ENCODE measurements around the gene ACSF3. TPM values are rescaled to one million over a fixed set of nuclear protein-coding genes. Genes with fewer than 3 reads are reported as not detected.

The ACSF3 gene
- total and polyA plus RNA-seq, 2 of the 4 experiments (the other 2 are of a cell fraction): 9.5 to 14.2 TPM

- Histone ChIP-seq H3K18ac (ENCODE audit: low read depth, low read length) (no peak overlapping the region), H3K9ac (ENCODE audit: low read depth, low read length) (no peak overlapping the region), H3K4me1 (ENCODE audit: control insufficient read depth, insufficient read depth, low read length) (no peaks in the 10 kb centered on the region), H3K27me3 (ENCODE audit: control insufficient read depth, insufficient read depth, low read length) (no peaks in the 10 kb centered on the region), H3K14ac (replicated peaks; ENCODE audit: low read depth, low read length) (no peak overlapping the region), H2BK15ac (ENCODE audit: low read depth, low read length) (no peak overlapping the region), H2AFZ (replicated peaks; ENCODE audit: low read length, poor library complexity) (no peak overlapping the region), H3K23ac (ENCODE audit: low read depth, low read length) (no peak overlapping the region), H2BK5ac (ENCODE audit: low read depth, low read length, poor library complexity, severe bottlenecking) (no peak overlapping the region), H2BK20ac (ENCODE audit: low read depth, low read length) (no peak overlapping the region), H3K4me3 (ENCODE audit: insufficient read depth, low read depth, low read length) (no peak overlapping the region), H2BK120ac (ENCODE audit: low read depth, low read length) (no peak overlapping the region), H3K36me3 (ENCODE audit: control insufficient read depth, insufficient read depth, low read length) (peaks cover 35% of the 10 kb centered on the region), H3K27ac (ENCODE audit: insufficient read depth, low read length) (no peak overlapping the region), H3K9me1 (ENCODE audit: insufficient read depth, low read length) (no peaks in the 10 kb centered on the region), H4K5ac (ENCODE audit: low read depth, low read length) (no peak overlapping the region), H3K4me2 (ENCODE audit: low read depth, low read length) (no peak overlapping the region), H4K20me1 (ENCODE audit: insufficient read depth, low read length) (no peaks in the 10 kb centered on the region), H3K4ac (ENCODE audit: low read depth, low read length) (no peak overlapping the region), H4K91ac (ENCODE audit: insufficient read depth, low read depth, low read length) (no peak overlapping the region), H3K9me3 (ENCODE audit: control insufficient read depth, insufficient read depth, low read length) (no peaks in the 10 kb centered on the region), H3K56ac (ENCODE audit: extremely low read depth, insufficient read depth, low read length) (no peak overlapping the region), H2AK5ac (ENCODE audit: low read depth, low read length) (no peak overlapping the region), H2AK9ac (replicated peaks; ENCODE audit: low read depth, low read length, poor library complexity) (no peak overlapping the region), H3K79me1 (ENCODE audit: low read depth in 1 of 2, low read length in 2 of 2) (0 out of 4 replicates have a peak, but pooled peaks cover 0 to 2% of the 10 kb centered on the region in 2 experiments), H4K8ac (ENCODE audit: low read depth in 2 of 2, low read length in 2 of 2) (no peak overlapping the region)
- no TSS peak for BruUV-seq (replicated peaks)
- in situ Hi-C loops (cut with MboI; ENCODE audit: low sequenced_read_pairs): no loop called here
- DNase-seq (no peak), ATAC-seq (ENCODE audit: low read depth) (no peak)
- intact Hi-C loops (cut with micrococcal nuclease): no loop called here
- 89% methylated on average over 5 of the region's 12 CpGs; no CpG with 5 or more reads in 1 of the 2 experiments for WGBS, 2 experiments (ENCODE audit: extremely low coverage in 2 of 2, insufficient read length in 1 of 2)
- dilution Hi-C loops (cut with HindIII; ENCODE audit: low sequenced_read_pairs, unreplicated experiment): no loop called here
- POLR2A ChIA-PET (ENCODE audit: unreplicated experiment): no interaction called here
- CTCF ChIA-PET: no interaction called here
- TF ChIP-seq MXI1 (IDR thresholded peaks at IDR 0.05; ENCODE audit: borderline replicate concordance, low read depth, low read length): no peak
- TF ChIP-seq SMC3 (IDR thresholded peaks at IDR 0.05; ENCODE audit: low read depth, low read length): no peak
- TF ChIP-seq RFX5 (IDR thresholded peaks at IDR 0.05; ENCODE audit: low read depth, low read length): no peak
- no peak for TF ChIP-seq RAD21 (IDR thresholded peaks at IDR 0.05; ENCODE audit: low read length)
- no peak for TF ChIP-seq MAZ (IDR thresholded peaks at IDR 0.05; ENCODE audit: borderline replicate concordance, low read depth, low read length)
- TF ChIP-seq BHLHE40 (IDR thresholded peaks at IDR 0.05; ENCODE audit: low read depth, low read length): no peak
- TF ChIP-seq MAFK (IDR thresholded peaks at IDR 0.05; ENCODE audit: low read depth, low read length): no peak
- TF ChIP-seq CTCF (conservative IDR thresholded peaks at IDR 0.05; ENCODE audit: low read depth, low read length): no peak
These were observed 46.3 kb downstream of the ACSF3 start for GRCh38 chr16:89139907-89140361.
